ENCODE measurements around the gene FRMPD4.

The FRMPD4 gene

GRCh38 chrX:12236156-12236555, 97.9 kb downstream of the FRMPD4 start:
- TF ChIP-seq CTCF (IDR thresholded peaks at IDR 0.05; ENCODE audit: low read depth, low read length) = no peak
- H3K4me3 ChIP-seq (ENCODE audit: low read depth, low read length) = no peak overlapping the region

GRCh38 chrX:12237131-12237530, 98.9 kb downstream of the FRMPD4 start:
- no peak for TF ChIP-seq CTCF (IDR thresholded peaks at IDR 0.05; ENCODE audit: low read depth, low read length)
- no peak overlapping the region for H3K4me3 ChIP-seq (ENCODE audit: low read depth, low read length)

- no peak for TF ChIP-seq CTCF (IDR thresholded peaks at IDR 0.05; ENCODE audit: low read depth, low read length)
- H3K4me3 ChIP-seq (ENCODE audit: low read depth, low read length) = no peak overlapping the region
These were observed 99.5 kb downstream of the FRMPD4 start for GRCh38 chrX:12237771-12238170.

- no peak for TF ChIP-seq CTCF (IDR thresholded peaks at IDR 0.05; ENCODE audit: low read depth, low read length)
- no peak overlapping the region for H3K4me3 ChIP-seq (ENCODE audit: low read depth, low read length)
These were observed 101.2 kb downstream of the FRMPD4 start for GRCh38 chrX:12239356-12240082.

- H3K4me3 ChIP-seq (ENCODE audit: low read depth, low read length) = no peak overlapping the region
- TF ChIP-seq CTCF (IDR thresholded peaks at IDR 0.05; ENCODE audit: low read depth, low read length) = no peak
These were observed 102.2 kb downstream of the FRMPD4 start for GRCh38 chrX:12240491-12240890.

- no peak for TF ChIP-seq CTCF (IDR thresholded peaks at IDR 0.05; ENCODE audit: low read depth, low read length)
- no peak overlapping the region for H3K4me3 ChIP-seq (ENCODE audit: low read depth, low read length)
These were observed 102.8 kb downstream of the FRMPD4 start for GRCh38 chrX:12241026-12241425.

- TF ChIP-seq CTCF (IDR thresholded peaks at IDR 0.05; ENCODE audit: low read depth, low read length) = no peak
These were observed 107.7 kb downstream of the FRMPD4 start for GRCh38 chrX:12245650-12246645.

More at GRCh38 chrX:12245650-12246645, 107.7 kb downstream of the FRMPD4 start:
- no peak overlapping the region for H3K4me3 ChIP-seq (ENCODE audit: low read depth, low read length)

All from WI38 (cell line).